Panc1 (cell line): ENCODE results near the gene DDX11.
"Not testable (repeated sequence)": the region's sequence is repeated elsewhere in the genome, so short reads cannot be mapped to it uniquely, and the experiment has no call there.

Experiments
- POLR2AphosphoS5 ChIP-seq: IDR thresholded peaks from 2 replicates; pipeline ENCODE4 v1.6.1; 2012; ENCODE audit warnings: mild to moderate bottlenecking, low read depth, low read length, moderate library complexity
- SIN3A ChIP-seq: IDR thresholded peaks from 2 replicates; pipeline ENCODE4 v1.6.1; 2012; ENCODE audit warnings: low read depth, mild to moderate bottlenecking, low read length, moderate library complexity, borderline replicate concordance; ENCODE audit not compliant: insufficient read depth
- TCF7L2 ChIP-seq: IDR thresholded peaks from 2 replicates; pipeline ENCODE4 v1.6.1; 2011; ENCODE audit warnings: mild to moderate bottlenecking, low read depth, low read length, inconsistent platforms
- TF ChIP-seq, protein P1 (sequence below): fragments of 450-650 bp; IDR thresholded peaks from 2 replicates; pipeline ENCODE4 v1.5.1; 2017; ENCODE audit warnings: mild to moderate bottlenecking
- TF ChIP-seq, protein P2 (sequence below), 2 experiments: IDR thresholded peaks; 2 replicates each; pipeline ENCODE4 v1.6.1; 2011 to 2012; ENCODE audit warnings: low read depth in 2 of 2, control low read depth in 1 of 2, low read length in 1 of 2, mild to moderate bottlenecking in 1 of 2, moderate library complexity in 1 of 2; ENCODE audit not compliant: insufficient read depth in 1 of 2

DNA sequence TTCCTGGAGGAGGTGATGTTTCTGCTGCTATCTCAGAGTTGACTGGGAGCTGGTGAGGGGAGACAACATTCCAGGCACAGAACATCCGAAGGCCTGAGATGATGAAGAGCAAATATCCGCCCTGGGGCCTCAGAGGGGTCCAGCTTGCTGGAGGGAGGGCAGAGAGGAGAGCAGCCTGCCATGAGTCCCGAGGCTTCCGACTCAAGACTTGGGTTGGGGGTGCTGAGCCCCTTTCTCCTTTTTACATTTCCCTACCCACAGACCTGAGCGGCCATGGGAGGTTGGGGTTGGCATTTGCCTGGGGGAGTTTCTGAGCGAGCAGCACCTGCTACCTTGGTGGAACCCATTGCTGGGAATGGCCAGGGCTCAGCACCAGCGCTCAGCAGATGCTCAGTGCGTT lies 13.8 kb downstream of the DDX11 start:
- TF ChIP-seq, protein P1, sequence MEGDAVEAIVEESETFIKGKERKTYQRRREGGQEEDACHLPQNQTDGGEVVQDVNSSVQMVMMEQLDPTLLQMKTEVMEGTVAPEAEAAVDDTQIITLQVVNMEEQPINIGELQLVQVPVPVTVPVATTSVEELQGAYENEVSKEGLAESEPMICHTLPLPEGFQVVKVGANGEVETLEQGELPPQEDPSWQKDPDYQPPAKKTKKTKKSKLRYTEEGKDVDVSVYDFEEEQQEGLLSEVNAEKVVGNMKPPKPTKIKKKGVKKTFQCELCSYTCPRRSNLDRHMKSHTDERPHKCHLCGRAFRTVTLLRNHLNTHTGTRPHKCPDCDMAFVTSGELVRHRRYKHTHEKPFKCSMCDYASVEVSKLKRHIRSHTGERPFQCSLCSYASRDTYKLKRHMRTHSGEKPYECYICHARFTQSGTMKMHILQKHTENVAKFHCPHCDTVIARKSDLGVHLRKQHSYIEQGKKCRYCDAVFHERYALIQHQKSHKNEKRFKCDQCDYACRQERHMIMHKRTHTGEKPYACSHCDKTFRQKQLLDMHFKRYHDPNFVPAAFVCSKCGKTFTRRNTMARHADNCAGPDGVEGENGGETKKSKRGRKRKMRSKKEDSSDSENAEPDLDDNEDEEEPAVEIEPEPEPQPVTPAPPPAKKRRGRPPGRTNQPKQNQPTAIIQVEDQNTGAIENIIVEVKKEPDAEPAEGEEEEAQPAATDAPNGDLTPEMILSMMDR = not testable (repeated sequence)
- not testable (repeated sequence) for TF ChIP-seq POLR2AphosphoS5, TCF7L2, SIN3A
- TF ChIP-seq, protein P2, sequence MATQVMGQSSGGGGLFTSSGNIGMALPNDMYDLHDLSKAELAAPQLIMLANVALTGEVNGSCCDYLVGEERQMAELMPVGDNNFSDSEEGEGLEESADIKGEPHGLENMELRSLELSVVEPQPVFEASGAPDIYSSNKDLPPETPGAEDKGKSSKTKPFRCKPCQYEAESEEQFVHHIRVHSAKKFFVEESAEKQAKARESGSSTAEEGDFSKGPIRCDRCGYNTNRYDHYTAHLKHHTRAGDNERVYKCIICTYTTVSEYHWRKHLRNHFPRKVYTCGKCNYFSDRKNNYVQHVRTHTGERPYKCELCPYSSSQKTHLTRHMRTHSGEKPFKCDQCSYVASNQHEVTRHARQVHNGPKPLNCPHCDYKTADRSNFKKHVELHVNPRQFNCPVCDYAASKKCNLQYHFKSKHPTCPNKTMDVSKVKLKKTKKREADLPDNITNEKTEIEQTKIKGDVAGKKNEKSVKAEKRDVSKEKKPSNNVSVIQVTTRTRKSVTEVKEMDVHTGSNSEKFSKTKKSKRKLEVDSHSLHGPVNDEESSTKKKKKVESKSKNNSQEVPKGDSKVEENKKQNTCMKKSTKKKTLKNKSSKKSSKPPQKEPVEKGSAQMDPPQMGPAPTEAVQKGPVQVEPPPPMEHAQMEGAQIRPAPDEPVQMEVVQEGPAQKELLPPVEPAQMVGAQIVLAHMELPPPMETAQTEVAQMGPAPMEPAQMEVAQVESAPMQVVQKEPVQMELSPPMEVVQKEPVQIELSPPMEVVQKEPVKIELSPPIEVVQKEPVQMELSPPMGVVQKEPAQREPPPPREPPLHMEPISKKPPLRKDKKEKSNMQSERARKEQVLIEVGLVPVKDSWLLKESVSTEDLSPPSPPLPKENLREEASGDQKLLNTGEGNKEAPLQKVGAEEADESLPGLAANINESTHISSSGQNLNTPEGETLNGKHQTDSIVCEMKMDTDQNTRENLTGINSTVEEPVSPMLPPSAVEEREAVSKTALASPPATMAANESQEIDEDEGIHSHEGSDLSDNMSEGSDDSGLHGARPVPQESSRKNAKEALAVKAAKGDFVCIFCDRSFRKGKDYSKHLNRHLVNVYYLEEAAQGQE (IDR thresholded peaks at IDR 0.05; ENCODE audit: insufficient read depth in 1 of 2, low read depth in 2 of 2, low read length in 1 of 2) = not testable (repeated sequence)
